Left cardiac atrium (tissue), 4 donors: ENCODE measurements around the gene SPIRE2. TPM values are rescaled to one million over a fixed set of nuclear protein-coding genes. Genes with fewer than 3 reads are reported as not detected.
"Not testable (repeated sequence)": the region's sequence is repeated elsewhere in the genome, so short reads cannot be mapped to it uniquely, and the experiment has no call there.

ENCODE experiments used
- ATAC-seq, 2 donors: fragments of 200-7000 bp; cut with Tn5 transposase; one replicate each; pipeline ENCODE4 v1.9.1; 2020; ENCODE audit warnings: mild to moderate bottlenecking in 2 of 2, moderate library complexity in 2 of 2
- DNase-seq: peaks from one replicate; pipeline ENCODE4 v3.0.0-alpha.2; 2020
- intact Hi-C, 2 donors: fragments of 100-400 bp; cut with DNase I; formaldehyde crosslinking; loops; one replicate each; pipeline versions ENCODE4 v1.14.1 to v1.15.1; 2022 to 2023
- total RNA-seq, 2 donors: library from RNA; stranded (reverse); fragmentation: NEBNext Ultra II Directional; extraction: Animal tissue kit (Norgen Biotek cat#: 25700); gene quantifications; one replicate each; pipeline ENCODE4 v1.2.1, GENCODE V29; 2021
- donor health status: DM: no; HTN: yes; CAD: no.
- donor health status: DM: no; HTN: yes; CAD: no; lungs with severe emphysema.
- donor health status: DM: yes; HTN: yes; CAD: no.
- donor health status: Dilated cardiomyopathy.

The SPIRE2 gene
- total RNA-seq, 2 donors from 2014 or later: 1.2 to 2.0 TPM

- no peak for DNase-seq
- intact Hi-C loops: no loop called here
- ATAC-seq: no peak
Observed at GRCh38 chr16:89829630-89830437, 1.6 kb downstream of the SPIRE2 start.

DNA sequence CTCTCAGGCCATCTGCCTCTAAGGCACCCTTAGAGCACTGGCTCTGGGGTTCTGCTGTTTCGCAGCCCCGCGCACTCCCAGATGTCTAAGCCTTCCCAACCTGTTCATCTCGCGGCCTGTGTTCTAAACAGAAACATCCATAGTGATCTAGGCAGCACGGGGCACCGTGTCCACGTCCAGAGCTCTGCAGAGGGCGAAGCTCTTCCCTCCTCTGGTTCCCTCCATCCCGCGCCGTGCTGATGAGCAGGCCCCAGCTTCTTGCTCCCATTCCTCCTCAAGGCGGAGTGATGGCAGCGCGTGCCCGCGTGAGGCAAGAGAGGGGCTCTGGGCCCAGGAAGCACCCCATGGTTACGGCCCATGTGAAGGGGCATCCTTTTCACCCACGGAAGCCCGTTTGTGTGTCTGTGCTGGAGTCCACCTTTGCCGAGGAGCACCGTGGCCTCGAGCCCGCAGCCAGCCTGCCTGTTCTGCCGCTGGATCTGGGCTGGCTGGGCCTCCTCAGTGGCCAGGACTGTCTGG lies 3.6 kb downstream of the SPIRE2 start:
- no peak for ATAC-seq
- intact Hi-C loops: no loop called here
- no peak for DNase-seq

DNA sequence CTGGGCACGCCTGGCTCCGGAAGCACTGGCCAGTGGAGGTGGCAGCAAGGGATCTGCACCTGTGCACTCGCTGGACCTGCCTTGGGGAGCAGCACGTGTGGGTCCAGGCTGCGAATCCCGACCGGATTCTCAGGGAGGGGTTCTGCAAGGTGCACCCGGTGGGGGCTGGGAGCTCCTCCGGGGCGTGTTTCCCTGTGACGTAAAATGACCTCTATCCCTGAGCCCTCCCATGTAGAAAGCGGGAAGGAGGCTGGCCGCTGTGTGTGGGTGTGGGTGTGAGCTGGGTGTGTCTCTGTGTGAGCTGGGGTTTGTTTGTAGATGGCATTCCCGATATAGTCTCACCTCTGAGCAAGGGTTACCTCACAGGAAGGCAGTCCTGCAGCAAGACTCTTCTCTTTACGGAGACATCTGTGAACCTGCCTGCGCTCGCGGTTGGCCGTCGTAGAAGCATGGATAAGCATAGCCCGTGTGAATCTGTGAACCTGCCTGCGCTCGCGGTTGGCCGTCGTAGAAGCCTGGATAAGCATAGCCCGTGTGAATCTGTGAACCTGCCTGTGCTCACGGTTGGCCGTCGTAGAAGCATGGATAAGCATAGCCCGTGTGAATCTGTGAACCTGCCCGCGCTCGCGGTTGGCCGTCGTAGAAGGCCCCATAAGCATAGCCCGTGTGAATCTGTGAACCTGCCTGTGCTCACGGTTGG lies 5.5 kb downstream of the SPIRE2 start:
- DNase-seq, intact Hi-C loops, ATAC-seq: not testable (repeated sequence)

DNA sequence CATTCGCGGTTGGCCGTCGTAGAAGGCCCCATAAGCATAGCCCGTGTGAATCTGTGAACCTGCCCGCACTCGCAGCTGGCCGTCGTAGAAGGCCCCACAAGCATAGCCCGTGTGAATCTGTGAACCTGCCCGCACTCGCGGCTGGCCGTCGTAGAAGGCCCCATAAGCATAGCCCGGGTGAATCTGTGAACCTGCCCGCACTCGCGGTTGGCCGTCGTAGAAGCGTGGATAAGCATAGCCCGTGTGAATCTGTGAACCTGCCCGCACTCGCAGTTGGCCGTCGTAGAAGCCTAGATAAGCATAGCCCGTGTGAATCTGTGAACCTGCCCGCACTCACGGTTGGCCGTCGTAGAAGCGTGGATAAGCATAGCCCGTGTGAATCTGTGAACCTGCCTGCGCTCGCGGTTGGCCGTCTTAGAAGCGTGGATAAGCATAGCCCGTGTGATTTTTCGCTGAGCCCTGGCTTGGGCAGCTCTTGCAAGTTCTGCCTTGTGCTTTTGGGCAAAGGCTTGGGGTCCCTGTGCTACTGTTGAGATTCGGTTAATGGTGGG lies 6.6 kb downstream of the SPIRE2 start:
- DNase-seq, ATAC-seq, intact Hi-C loops: not testable (repeated sequence)

DNA sequence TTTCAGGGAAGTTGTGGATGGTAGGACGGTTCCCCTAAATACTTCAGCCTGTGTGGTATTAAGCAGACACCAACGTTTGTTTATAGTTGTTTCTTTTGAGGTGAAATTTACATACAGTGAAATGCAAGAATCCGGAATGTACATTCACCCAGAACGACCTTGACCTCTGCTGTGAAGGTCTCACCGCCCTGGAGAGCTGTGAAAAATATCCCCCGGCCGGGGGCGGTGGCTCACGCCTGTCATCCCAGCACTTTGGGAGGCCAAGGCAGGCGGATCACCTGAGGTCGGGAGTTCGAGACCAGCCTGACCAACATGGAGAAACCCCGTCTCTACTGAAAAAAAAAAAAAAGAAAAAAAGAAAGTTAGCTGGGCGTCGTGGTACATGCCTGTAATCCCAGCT lies 8.2 kb downstream of the SPIRE2 start:
- ATAC-seq, intact Hi-C loops, DNase-seq: not testable (repeated sequence)

DNA sequence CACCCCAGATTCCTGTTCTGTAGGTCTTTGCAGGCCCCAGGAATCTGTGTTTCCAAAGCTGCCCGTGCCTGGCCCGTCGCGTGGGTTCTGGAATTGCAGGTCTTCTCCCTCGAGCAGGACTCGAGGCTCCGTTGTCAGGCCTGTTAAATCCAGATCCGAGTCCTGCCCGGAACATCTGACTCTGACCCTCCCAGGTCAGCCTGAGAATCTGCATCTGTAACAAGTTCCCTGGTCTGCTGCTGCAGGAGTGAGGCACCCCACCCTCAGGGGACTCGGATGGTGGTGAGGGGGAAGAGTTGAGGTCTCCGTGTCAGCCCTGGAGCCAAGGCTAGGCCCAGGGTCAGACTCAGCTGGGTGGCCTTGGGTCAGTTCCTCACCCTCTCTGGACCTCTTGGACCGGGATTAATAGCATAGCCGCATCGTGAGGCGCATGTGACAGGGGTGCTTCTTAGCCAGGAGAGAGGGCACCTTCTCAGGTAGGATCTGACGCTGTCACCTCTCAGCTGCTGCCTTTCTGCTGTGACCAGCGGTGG lies 8.8 kb downstream of the SPIRE2 start:
- ATAC-seq: no peak
- DNase-seq: no peak

DNA sequence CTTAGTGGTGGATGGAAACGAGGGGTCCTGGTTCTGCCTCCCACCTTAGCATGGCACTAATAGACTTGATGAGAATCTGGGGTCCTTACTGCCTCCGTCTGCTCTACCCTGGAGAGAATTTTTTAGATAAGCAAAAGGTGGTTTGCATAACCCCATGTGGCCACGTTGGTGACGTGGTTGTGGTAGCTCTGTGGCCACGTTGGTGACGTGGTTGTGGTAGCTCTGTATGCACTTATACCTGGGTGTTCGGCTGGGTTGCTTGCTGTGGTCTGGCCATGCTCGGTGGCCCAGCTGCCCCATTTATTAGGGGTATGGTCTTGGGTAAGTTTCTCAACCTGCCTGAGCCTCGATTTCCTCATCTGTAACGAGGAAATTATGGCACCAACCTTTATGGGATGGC lies 13.0 kb downstream of the SPIRE2 start:
- intact Hi-C loops: no loop called here
- ATAC-seq: no peak
- no peak for DNase-seq

More for the DNA sequence above, 8.8 kb downstream of the SPIRE2 start:
- intact Hi-C loops: no loop called here

- ATAC-seq (peak; percentile 42 to 44), DNase-seq (no peak)
- intact Hi-C loops: no loop called here
Observed at GRCh38 chr16:89842471-89843408, 14.5 kb downstream of the SPIRE2 start.

- intact Hi-C loops: no loop called here
- no peak for DNase-seq
- no peak for ATAC-seq
Observed at GRCh38 chr16:89843409-89844350, 15.4 kb downstream of the SPIRE2 start.

- intact Hi-C loops: no loop called here
- DNase-seq (no peak), ATAC-seq (no peak)
Observed at GRCh38 chr16:89844739-89845339, 16.6 kb downstream of the SPIRE2 start.

DNA sequence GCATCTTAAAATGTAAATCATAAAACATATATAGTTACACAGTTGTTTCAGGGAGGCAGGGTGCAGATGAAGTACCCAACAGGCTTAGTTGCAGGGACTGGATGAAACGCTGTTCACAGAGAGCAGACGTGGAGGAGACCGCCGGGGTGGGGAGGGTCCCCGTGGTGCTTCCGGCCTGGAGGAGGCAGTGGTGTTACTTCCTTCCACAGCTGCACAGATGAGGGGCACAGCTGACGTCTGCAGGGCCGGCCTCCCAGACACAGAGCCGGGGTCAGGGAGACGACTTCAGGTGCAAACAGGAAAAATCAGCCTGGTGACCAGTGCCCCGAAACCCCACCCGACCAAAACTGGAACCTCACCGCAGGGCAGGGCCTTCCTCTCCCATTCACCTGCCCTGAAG lies 17.1 kb downstream of the SPIRE2 start:
- intact Hi-C loops: no loop called here
- ATAC-seq (no peak), DNase-seq (no peak)

- intact Hi-C loops: no loop called here
- DNase-seq: no peak
- ATAC-seq: no peak
Observed at GRCh38 chr16:89847051-89847939, 19.0 kb downstream of the SPIRE2 start.

- intact Hi-C loops: no loop called here
- ATAC-seq: peak in 1 of 2 donors; percentile 36
- no peak for DNase-seq
Observed at GRCh38 chr16:89847940-89848297, 19.6 kb downstream of the SPIRE2 start.

GRCh38 chr16:89848974-89849373 lies 20.7 kb downstream of the SPIRE2 start:
- DNase-seq: no peak
- ATAC-seq: no peak
- intact Hi-C loops: no loop called here

DNA sequence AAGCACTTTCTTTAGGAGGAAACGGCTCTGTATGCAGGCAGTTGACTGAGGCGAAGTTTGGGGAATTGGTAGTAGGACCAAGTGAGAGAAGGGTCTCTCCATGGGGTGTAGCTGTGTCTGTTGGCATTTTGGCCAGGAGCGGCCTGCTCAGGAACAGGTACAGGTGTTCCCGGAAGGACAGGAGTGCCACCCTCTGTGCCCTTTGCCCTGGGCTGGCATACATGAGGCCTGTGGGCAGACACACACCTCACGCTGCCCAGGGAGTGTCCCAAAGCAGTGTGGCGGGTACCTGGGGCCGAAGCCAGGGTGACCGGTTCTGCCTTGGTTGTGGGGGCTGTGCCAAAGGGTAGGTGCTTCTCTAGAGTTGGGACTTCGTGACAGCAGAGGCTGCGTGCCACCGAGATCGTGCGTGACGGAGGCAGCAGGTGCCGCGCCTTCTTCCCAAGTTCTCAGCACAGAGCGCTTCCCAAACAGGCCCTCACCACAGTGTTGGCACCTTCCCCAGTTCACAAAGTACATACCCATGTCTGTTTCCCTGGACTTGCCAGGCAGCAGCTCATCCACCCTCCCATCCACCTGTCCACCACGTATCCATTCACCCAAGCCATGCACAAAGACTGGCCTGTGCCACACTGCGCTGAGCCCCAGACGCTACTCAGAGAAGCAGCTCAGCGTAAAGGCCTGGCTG lies 25.2 kb downstream of the SPIRE2 start:
- intact Hi-C loops: no loop called here
- DNase-seq (no peak), ATAC-seq (no peak)
